Measurements from ENCODE around the gene NAT10. TPM values are rescaled to one million over a fixed set of nuclear protein-coding genes. Genes with fewer than 3 reads are reported as not detected.

NAT10 gene
- total RNA-seq, 1 donor = 20.6 TPM

DNA sequence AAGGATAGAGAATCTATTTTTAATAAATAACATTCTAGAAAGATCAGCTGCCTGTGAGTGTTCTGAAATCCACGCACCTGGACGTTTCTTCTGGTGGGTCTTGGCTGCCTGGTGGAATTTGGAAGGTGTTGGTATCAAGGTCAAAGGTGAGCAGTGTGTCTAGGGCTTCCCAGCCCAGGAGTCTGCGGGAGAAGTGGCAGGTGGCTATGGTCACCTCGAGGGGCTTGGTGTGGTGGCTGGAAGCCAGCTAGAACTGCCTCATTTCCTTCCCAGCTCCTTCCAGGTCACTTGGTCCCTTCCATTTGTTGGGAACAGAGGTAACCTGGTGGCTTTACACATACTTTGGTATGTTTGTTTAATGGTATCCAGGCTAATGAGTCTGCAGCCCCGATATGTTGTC, 41.4 kb downstream of the NAT10 start:
- Histone ChIP-seq H3K9me3 (ENCODE audit: low read depth, low read length) (no peaks in the 10 kb centered on the region), H3K79me2 (ENCODE audit: insufficient read depth, low read length) (no peaks in the 10 kb centered on the region), H3K4me1 (ENCODE audit: insufficient read depth, low read length) (no peaks in the 10 kb centered on the region), H3K27me3 (ENCODE audit: insufficient read depth, low read length) (no peaks in the 10 kb centered on the region), H2AFZ (ENCODE audit: low read length) (no peak overlapping the region), H3K4me2 (ENCODE audit: insufficient read depth, low read length) (no peak overlapping the region), H3K36me3 (ENCODE audit: insufficient read depth, low read length) (peaks cover 70% of the 10 kb centered on the region), H3K4me3 (ENCODE audit: insufficient read depth, low read length) (no peak overlapping the region), H4K20me1 (ENCODE audit: insufficient read depth, low read length) (no peaks in the 10 kb centered on the region), H3K27ac (ENCODE audit: low read depth, low read length) (no peak overlapping the region)
- TF ChIP-seq, protein P1, sequence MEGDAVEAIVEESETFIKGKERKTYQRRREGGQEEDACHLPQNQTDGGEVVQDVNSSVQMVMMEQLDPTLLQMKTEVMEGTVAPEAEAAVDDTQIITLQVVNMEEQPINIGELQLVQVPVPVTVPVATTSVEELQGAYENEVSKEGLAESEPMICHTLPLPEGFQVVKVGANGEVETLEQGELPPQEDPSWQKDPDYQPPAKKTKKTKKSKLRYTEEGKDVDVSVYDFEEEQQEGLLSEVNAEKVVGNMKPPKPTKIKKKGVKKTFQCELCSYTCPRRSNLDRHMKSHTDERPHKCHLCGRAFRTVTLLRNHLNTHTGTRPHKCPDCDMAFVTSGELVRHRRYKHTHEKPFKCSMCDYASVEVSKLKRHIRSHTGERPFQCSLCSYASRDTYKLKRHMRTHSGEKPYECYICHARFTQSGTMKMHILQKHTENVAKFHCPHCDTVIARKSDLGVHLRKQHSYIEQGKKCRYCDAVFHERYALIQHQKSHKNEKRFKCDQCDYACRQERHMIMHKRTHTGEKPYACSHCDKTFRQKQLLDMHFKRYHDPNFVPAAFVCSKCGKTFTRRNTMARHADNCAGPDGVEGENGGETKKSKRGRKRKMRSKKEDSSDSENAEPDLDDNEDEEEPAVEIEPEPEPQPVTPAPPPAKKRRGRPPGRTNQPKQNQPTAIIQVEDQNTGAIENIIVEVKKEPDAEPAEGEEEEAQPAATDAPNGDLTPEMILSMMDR (IDR thresholded peaks at IDR 0.05; ENCODE audit: extremely low read depth, low read depth, low read length) = no peak
- no peak for DNase-seq (ENCODE audit: insufficient read length, low spot score, missing footprints)

DNA sequence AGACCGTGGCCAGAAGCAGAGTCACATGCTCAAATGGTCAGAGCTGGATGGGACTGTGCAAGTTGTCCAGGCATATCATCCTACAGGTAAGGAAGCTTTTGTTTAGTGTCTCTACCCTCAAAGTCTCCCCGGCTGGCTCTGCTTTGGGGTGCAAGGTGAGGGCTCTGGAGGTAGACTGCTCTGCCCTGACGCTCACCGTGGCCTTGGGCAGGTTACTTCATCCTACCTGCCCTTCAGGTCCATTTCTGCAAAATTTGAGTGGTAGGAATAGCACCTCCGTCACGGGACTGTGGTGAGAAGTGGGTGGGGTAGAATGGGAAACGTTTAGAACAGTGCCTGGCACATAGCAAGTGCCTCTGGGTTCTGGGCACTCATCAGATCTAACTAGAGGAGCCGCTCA, 42.2 kb downstream of the NAT10 start:
- no peaks in the 10 kb centered on the region for H3K27me3 ChIP-seq (ENCODE audit: insufficient read depth, low read length)
- H2AFZ ChIP-seq (ENCODE audit: low read length) = no peak overlapping the region
- H3K9me3 ChIP-seq (ENCODE audit: low read depth, low read length) = no peaks in the 10 kb centered on the region
- no peak overlapping the region for H3K4me2 ChIP-seq (ENCODE audit: insufficient read depth, low read length)
- H3K4me3 ChIP-seq (ENCODE audit: insufficient read depth, low read length) = no peak overlapping the region
- no peak for DNase-seq (ENCODE audit: insufficient read length, low spot score, missing footprints)
- no peaks in the 10 kb centered on the region for H4K20me1 ChIP-seq (ENCODE audit: insufficient read depth, low read length)
- H3K27ac ChIP-seq (ENCODE audit: low read depth, low read length) = no peak overlapping the region
- H3K36me3 ChIP-seq (ENCODE audit: insufficient read depth, low read length) = peaks cover 67% of the 10 kb centered on the region
- H3K4me1 ChIP-seq (ENCODE audit: insufficient read depth, low read length) = no peaks in the 10 kb centered on the region
- no peaks in the 10 kb centered on the region for H3K79me2 ChIP-seq (ENCODE audit: insufficient read depth, low read length)
- TF ChIP-seq, protein P1 (IDR thresholded peaks at IDR 0.05; ENCODE audit: extremely low read depth, low read depth, low read length) = no peak

DNA sequence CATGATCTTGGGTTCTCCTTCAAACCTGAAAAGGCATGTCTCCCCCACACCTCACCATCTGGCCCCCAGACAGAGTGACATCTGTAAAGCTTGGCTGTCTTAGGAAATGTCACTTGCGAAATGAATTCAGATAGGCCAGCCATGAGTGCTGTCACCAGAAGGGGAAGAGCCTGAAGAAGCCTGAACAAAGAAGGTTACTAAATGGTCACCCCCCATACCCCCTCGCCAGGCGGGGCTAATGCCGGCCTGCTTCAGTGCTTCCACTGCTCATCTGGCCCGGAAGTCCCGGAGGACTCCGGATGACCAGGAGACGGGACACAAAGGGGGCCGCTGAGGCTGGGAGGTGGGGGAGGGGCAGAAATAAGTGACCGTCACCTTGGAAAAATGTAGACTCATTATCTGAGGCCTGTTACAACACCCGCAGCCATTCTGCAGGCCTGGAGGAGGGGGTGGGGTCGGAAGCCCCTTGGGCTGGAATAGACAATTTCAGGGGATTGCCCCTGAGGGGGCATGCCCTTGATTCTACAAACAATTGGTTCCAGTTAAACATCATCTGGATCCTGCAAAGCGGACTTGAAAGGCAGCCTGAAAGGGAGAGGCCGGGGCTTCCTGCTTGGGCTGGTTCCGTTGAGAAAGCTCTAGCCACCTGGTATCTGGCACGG, 43.2 kb downstream of the NAT10 start:
- TF ChIP-seq, protein P1 (IDR thresholded peaks at IDR 0.05; ENCODE audit: extremely low read depth, low read depth, low read length) = no peak
- H4K20me1 ChIP-seq (ENCODE audit: insufficient read depth, low read length) = no peaks in the 10 kb centered on the region
- DNase-seq (ENCODE audit: insufficient read length, low spot score, missing footprints) = peak; percentile 60

DNA sequence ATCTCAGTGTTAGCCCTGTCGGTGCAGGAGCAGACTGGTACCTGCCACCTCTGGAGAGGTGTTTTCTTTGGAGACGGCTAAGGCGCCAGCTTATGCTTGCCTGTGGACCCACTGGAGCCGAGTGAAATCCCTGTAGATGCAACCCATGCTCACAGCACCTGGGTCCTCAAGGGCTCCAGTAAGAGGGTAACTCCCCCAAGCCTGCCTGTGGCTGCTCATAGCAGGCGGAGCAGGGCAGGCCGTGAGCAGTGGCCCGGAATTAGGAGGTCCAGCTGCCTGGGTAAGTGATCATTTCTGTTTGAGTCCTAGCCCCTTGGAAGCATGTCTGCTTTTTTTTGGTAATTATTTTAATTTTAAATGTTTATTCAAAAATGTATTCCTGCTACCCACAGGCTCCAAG, 43.8 kb downstream of the NAT10 start:
- no peak overlapping the region for H3K27ac ChIP-seq (ENCODE audit: low read depth, low read length)
- TF ChIP-seq, protein P1 (IDR thresholded peaks at IDR 0.05; ENCODE audit: extremely low read depth, low read depth, low read length) = no peak
- peaks cover 50% of the 10 kb centered on the region for H3K36me3 ChIP-seq (ENCODE audit: insufficient read depth, low read length)
- no peaks in the 10 kb centered on the region for H3K4me1 ChIP-seq (ENCODE audit: insufficient read depth, low read length)
- no peak overlapping the region for H3K4me2 ChIP-seq (ENCODE audit: insufficient read depth, low read length)
- no peaks in the 10 kb centered on the region for H3K27me3 ChIP-seq (ENCODE audit: insufficient read depth, low read length)
- no peak overlapping the region for H3K4me3 ChIP-seq (ENCODE audit: insufficient read depth, low read length)
- H4K20me1 ChIP-seq (ENCODE audit: insufficient read depth, low read length) = no peaks in the 10 kb centered on the region
- no peaks in the 10 kb centered on the region for H3K79me2 ChIP-seq (ENCODE audit: insufficient read depth, low read length)
- H3K9me3 ChIP-seq (ENCODE audit: low read depth, low read length) = no peaks in the 10 kb centered on the region
- no peak overlapping the region for H2AFZ ChIP-seq (ENCODE audit: low read length)
- peak; percentile 21 for DNase-seq (ENCODE audit: insufficient read length, low spot score, missing footprints)

More for the DNA sequence above, 43.2 kb downstream of the NAT10 start:
- Histone ChIP-seq H3K9me3 (ENCODE audit: low read depth, low read length) (no peaks in the 10 kb centered on the region), H3K4me2 (ENCODE audit: insufficient read depth, low read length) (no peak overlapping the region), H3K27me3 (ENCODE audit: insufficient read depth, low read length) (no peaks in the 10 kb centered on the region), H3K27ac (ENCODE audit: low read depth, low read length) (no peak overlapping the region), H2AFZ (ENCODE audit: low read length) (no peak overlapping the region), H3K4me1 (ENCODE audit: insufficient read depth, low read length) (no peaks in the 10 kb centered on the region), H3K36me3 (ENCODE audit: insufficient read depth, low read length) (peaks cover 57% of the 10 kb centered on the region), H3K4me3 (ENCODE audit: insufficient read depth, low read length) (no peak overlapping the region), H3K79me2 (ENCODE audit: insufficient read depth, low read length) (no peaks in the 10 kb centered on the region)

All from osteoblast (primary cell).